HG03432 (cell line): Measurements from ENCODE around the gene RBM19.

Experiments used
- ATAC-seq: cut with Tn5 transposase; IDR thresholded peaks from one replicate; pipeline ENCODE4 v1.9.1; 2021; ENCODE audit warnings: mild to moderate bottlenecking, moderate library complexity; ENCODE audit not compliant: unreplicated experiment

The RBM19 gene

GRCh38 chr12:113990250-113991223 is 24.4 kb upstream of the RBM19 start:
- no peak for ATAC-seq

GRCh38 chr12:113988976-113989375 is 22.9 kb upstream of the RBM19 start:
- no peak for ATAC-seq

DNA sequence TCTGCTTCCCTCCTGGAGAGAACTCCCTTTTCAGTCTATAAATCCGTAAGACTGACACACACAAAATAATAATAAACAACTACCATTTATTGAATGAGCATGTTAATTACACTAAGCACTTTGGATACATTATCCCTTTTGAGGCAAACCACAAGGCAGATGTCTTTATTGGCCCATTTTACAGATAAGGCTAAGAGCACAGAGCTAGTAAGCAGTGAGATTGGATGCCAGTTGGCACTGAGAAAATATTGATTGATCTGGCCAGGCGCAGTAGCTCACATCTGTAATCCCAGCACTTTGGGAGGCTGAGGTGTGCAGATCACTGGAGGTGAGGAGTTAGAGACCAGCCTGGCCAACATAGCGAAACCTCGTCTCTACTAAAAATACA is 21.9 kb upstream of the RBM19 start:
- no peak for ATAC-seq

GRCh38 chr12:113987261-113988063 is 21.3 kb upstream of the RBM19 start:
- ATAC-seq = no peak

GRCh38 chr12:113984464-113984863 is 18.3 kb upstream of the RBM19 start:
- ATAC-seq = no peak

- no peak for ATAC-seq
Measured at GRCh38 chr12:113983777-113984448, 17.8 kb upstream of the RBM19 start.

DNA sequence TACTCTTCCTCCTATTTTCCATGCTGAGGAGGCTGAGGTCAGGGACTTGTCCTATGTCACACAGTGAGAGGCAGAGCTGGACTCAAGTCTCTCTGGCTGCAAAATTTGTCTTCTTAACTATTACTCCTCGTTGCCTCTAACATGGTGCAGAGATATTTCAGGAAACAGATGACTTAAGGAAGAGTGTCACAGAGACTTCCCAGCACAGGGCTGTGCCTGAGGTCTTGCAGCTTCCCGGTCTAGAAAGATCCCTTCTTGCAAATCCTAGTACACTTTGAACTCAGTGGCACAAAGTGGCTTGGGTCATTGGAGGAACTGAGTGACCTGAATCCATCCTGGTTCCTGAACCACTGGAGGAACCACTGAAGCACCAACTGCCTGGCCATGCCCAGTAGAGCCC is 17.1 kb upstream of the RBM19 start:
- no peak for ATAC-seq

DNA sequence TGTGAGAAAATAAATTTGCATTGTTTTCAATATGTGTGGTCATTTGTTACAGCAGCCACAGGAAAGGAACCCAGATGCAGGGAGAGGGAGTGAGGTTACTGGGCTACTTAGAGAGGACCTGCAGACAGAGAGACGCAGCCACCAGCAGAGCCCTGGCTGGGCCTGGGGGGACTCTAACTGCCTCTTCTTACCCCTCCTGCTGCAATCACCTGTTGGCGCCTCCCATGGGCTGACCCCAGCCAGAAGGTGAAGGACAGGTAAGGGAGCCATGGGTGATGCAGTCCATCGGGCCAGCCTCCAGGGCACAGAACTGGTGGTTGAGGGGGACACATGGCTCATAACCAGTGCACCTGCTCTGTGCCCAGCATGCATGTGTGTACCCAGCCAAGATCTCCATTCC is 15.8 kb upstream of the RBM19 start:
- no peak for ATAC-seq

- no peak for ATAC-seq
Measured at GRCh38 chr12:113980537-113981337, 14.6 kb upstream of the RBM19 start.

GRCh38 chr12:113980054-113980453 is 13.9 kb upstream of the RBM19 start:
- no peak for ATAC-seq

DNA sequence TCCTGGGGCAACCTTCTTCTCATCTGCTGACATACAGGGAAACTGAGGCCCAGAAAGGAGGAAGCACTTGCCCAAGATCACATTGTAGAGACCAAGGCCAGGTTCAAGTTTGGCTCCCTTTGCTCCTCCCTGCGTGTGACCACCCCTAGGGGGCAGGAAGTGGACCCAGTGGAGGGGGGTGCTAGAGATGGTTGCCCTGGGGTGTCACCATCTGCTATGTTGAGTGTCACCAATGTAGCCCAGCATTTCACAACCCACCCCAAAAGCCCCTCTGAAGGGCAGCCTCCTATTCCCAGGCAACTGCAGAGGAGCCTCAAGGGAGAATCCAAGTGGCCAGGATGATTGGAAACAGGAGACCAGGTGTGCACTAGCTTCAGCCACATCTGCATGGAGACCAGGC is 12.0 kb upstream of the RBM19 start:
- ATAC-seq = no peak

GRCh38 chr12:113974006-113974405 is 7.9 kb upstream of the RBM19 start:
- no peak for ATAC-seq

DNA sequence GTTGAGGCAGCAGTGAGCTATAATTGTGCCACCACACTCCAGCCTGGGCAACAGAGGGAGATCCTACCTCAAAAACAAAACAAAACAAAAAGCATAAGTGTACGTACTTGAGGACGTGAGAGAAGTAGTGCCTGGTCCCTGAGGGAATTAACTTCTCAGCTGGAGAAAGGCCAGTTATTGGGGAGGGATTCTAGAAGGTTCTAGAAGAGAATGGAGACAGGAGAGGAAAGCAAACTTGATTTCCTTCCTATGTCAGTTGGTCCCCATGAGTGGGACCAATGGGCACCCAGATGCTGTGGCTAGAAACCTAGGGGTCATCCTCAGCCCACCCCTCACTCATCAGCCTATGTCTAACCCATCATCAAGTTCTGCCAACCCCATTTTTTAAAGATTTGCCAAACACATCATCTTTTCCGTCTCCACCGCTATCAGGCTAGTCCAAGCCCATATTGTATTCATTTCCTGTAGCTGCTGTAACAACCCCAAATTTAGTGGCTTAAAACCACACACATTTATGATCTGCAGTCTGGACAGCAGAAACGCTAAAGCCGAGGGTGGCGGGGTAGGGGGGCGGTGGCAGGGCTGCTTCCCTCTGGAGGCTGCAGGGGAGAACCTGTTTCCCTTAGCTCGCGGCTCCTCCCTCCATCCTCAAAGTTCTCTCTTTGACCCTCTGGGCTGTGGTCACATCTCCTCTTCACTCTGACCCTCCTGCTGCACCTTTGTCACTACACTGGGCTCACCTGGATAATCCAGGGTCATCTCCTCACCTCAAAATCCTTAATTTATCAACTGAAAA is 7.2 kb upstream of the RBM19 start:
- ATAC-seq = no peak

DNA sequence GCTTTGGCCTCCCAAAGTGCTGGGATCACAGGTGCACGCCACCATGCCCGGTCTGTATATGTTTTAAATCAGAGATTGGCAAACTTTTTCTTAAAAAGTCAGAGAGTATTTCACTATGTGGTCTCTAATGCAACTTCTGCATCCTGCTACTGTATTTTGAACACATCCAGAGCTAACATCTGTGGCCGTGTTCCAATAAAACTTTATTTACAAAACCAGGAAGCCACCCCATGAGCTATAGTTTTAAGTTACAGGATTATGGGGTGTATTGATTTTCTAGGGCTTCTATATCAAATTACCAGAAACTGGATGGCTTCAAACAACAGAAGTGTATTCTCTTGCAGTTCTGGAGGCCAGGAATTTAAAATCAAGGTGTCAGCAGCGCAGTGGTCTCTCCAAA is 5.3 kb upstream of the RBM19 start:
- no peak for ATAC-seq

- ATAC-seq = no peak
Measured at GRCh38 chr12:113970211-113970610, 4.1 kb upstream of the RBM19 start.

DNA sequence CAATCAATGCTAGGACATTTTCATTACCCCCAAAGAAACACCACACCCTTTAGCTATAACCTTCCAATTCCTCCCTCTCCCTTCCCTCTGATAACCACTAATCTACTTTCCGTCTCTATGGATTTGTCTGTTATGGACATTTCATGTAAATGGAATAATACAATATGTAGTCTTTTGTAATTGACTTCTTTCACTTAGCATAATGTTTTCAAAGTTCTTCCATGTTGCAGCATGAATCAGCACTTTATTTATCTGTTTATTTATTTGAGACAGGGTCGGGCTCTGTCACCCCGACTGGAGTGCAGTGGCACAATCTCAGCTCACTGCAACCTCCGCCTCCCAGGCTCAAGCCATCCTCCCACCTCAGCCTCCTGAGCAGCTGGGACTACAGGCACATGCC is 1.2 kb upstream of the RBM19 start:
- no peak for ATAC-seq

- ATAC-seq = no peak
Measured at GRCh38 chr12:113962733-113963132, 3.4 kb downstream of the RBM19 start.

GRCh38 chr12:113961921-113962710 is 4.0 kb downstream of the RBM19 start:
- ATAC-seq = peak; percentile 49

GRCh38 chr12:113960030-113960429 is 6.1 kb downstream of the RBM19 start:
- no peak for ATAC-seq
